Nephron progenitor cell (in vitro differentiated cells): ENCODE results near the gene HOXA7.

Experiments used
- DNase-seq: peaks from one replicate; pipeline ENCODE4 v3.0.0; 2021
- H3K27ac Mint-ChIP-seq: 2 replicates; pipeline ENCODE4 v1.8.0; 2021; ENCODE audit warnings: mild to moderate bottlenecking, moderate library complexity, mixed read lengths
- H3K27me3 Mint-ChIP-seq: 2 replicates; pipeline ENCODE4 v1.8.0; 2021; ENCODE audit warnings: mild to moderate bottlenecking, low read depth, mixed read lengths; ENCODE audit not compliant: poor library complexity
- H3K36me3 Mint-ChIP-seq: 2 replicates; pipeline ENCODE4 v1.8.0; 2021; ENCODE audit warnings: low read depth, mixed read lengths
- H3K4me1 Mint-ChIP-seq: 2 replicates; pipeline ENCODE4 v1.8.0; 2021; ENCODE audit warnings: mixed read lengths
- H3K4me3 Mint-ChIP-seq: 2 replicates; pipeline ENCODE4 v1.8.0; 2021; ENCODE audit warnings: mild to moderate bottlenecking, moderate library complexity, mixed read lengths
- H3K9me3 Mint-ChIP-seq: 2 replicates; pipeline ENCODE4 v1.8.0; 2021; ENCODE audit warnings: mild to moderate bottlenecking, moderate library complexity, mixed read lengths
- TF ChIP-seq, protein P1 (sequence below): fragments of 200-600 bp; sonication (generic); IDR thresholded peaks from 2 replicates; pipeline ENCODE4 v1.5.0; 2021; ENCODE audit warnings: antibody characterized with exemption

HOXA7 gene

GRCh38 chr7:27161214-27161720, 4.8 kb upstream of the HOXA7 start:
- DNase-seq, result peak; percentile 61
- peaks cover 37% of the 10 kb centered on the region for H3K36me3 Mint-ChIP-seq
- TF ChIP-seq, protein P1, sequence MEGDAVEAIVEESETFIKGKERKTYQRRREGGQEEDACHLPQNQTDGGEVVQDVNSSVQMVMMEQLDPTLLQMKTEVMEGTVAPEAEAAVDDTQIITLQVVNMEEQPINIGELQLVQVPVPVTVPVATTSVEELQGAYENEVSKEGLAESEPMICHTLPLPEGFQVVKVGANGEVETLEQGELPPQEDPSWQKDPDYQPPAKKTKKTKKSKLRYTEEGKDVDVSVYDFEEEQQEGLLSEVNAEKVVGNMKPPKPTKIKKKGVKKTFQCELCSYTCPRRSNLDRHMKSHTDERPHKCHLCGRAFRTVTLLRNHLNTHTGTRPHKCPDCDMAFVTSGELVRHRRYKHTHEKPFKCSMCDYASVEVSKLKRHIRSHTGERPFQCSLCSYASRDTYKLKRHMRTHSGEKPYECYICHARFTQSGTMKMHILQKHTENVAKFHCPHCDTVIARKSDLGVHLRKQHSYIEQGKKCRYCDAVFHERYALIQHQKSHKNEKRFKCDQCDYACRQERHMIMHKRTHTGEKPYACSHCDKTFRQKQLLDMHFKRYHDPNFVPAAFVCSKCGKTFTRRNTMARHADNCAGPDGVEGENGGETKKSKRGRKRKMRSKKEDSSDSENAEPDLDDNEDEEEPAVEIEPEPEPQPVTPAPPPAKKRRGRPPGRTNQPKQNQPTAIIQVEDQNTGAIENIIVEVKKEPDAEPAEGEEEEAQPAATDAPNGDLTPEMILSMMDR, result no peak
- H3K4me1 Mint-ChIP-seq, result peaks cover 30% of the 10 kb centered on the region
- H3K4me3 Mint-ChIP-seq, result peak overlapping the region; percentile 97
- H3K9me3 Mint-ChIP-seq, result no peaks in the 10 kb centered on the region
- H3K27ac Mint-ChIP-seq, result peak overlapping the region; percentile 96
- H3K27me3 Mint-ChIP-seq, result peaks cover 5% of the 10 kb centered on the region

- peak overlapping the region; percentile 97 for H3K4me3 Mint-ChIP-seq
- peak overlapping the region; percentile 99 for H3K27ac Mint-ChIP-seq
- peak; percentile 98 for DNase-seq
- TF ChIP-seq, protein P1, result peak; percentile 100
- peaks cover 5% of the 10 kb centered on the region for H3K27me3 Mint-ChIP-seq
- H3K4me1 Mint-ChIP-seq, result peaks cover 28% of the 10 kb centered on the region
- no peaks in the 10 kb centered on the region for H3K9me3 Mint-ChIP-seq
- H3K36me3 Mint-ChIP-seq, result peaks cover 34% of the 10 kb centered on the region
Observed at GRCh38 chr7:27160546-27161213, 4.2 kb upstream of the HOXA7 start.

DNA sequence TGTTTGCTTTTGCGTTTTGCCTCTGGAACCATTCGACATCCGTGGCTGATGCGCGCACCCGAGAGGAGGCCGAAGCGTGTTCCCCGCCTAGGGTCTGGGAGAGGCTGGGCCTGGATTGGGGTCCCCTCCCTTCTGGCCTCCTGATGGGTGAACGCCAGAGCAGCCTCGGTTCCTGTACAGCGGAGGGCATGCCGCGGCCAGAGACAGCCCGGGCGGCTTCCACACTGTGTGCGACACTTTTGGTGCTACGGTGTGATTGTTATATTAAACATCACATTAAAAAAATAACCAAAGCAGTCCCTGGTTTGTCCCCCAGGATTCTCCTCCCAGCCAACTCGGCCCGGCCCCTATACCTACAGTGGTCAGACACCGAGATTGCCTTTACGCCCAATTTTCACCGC, 3.7 kb upstream of the HOXA7 start:
- Mint-ChIP-seq H3K4me3 (peak overlapping the region; percentile 97), H3K9me3 (no peaks in the 10 kb centered on the region), H3K27me3 (peaks cover 5% of the 10 kb centered on the region), H3K36me3 (peaks cover 31% of the 10 kb centered on the region), H3K27ac (peak overlapping the region; percentile 99), H3K4me1 (peaks cover 25% of the 10 kb centered on the region)
- peak; percentile 34 for DNase-seq
- TF ChIP-seq, protein P1, result no peak

- H3K27me3 Mint-ChIP-seq, result peaks cover 5% of the 10 kb centered on the region
- no peaks in the 10 kb centered on the region for H3K9me3 Mint-ChIP-seq
- peaks cover 32% of the 10 kb centered on the region for H3K4me1 Mint-ChIP-seq
- TF ChIP-seq, protein P1, result no peak
- H3K36me3 Mint-ChIP-seq, result peaks cover 33% of the 10 kb centered on the region
- peak overlapping the region; percentile 99 for H3K27ac Mint-ChIP-seq
- H3K4me3 Mint-ChIP-seq, result peak overlapping the region; percentile 97
- peak; percentile 29 for DNase-seq
Observed at GRCh38 chr7:27159266-27160144, 3.0 kb upstream of the HOXA7 start.

GRCh38 chr7:27158436-27159265, 2.2 kb upstream of the HOXA7 start:
- peak; percentile 60 for DNase-seq
- Mint-ChIP-seq H3K9me3 (no peaks in the 10 kb centered on the region), H3K27me3 (peaks cover 5% of the 10 kb centered on the region), H3K4me3 (peak overlapping the region; percentile 97), H3K27ac (peak overlapping the region; percentile 99), H3K36me3 (peaks cover 33% of the 10 kb centered on the region), H3K4me1 (peaks cover 40% of the 10 kb centered on the region)
- TF ChIP-seq, protein P1, result no peak
